Neural cell (in vitro differentiated cells): Measurements from ENCODE around the gene BST1. TPM values are rescaled to one million over a fixed set of nuclear protein-coding genes. Genes with fewer than 3 reads are reported as not detected.

ENCODE experiments used
- H2AFZ ChIP-seq: fragments of 200-600, 300-800 bp; sonication (generic), shearing (Covaris generic); 2 replicates; pipeline ENCODE4 v1.6.0; 2014; ENCODE audit warnings: low read depth, mild to moderate bottlenecking, antibody characterized with exemption, low read length, moderate library complexity
- H3F3A ChIP-seq: fragments of 200-600 bp; shearing (Covaris generic); 2 replicates; pipeline ENCODE4 v1.6.1; 2016; ENCODE audit warnings: mild to moderate bottlenecking, moderate library complexity, mixed read lengths, antibody characterized with exemption, low read length; ENCODE audit not compliant: insufficient read depth, poor library complexity, severe bottlenecking
- H3K27ac ChIP-seq: fragments of 200-600, 300-800 bp; sonication (generic), shearing (Covaris generic); 2 replicates; pipeline ENCODE4 v1.5.1; 2014; ENCODE audit warnings: mild to moderate bottlenecking, low read length, moderate library complexity
- H3K27me3 ChIP-seq: fragments of 300-800, 200-600 bp; sonication (generic), shearing (Covaris generic); 2 replicates; pipeline ENCODE4 v1.6.0; 2014; ENCODE audit warnings: mild to moderate bottlenecking, low read depth, low read length, moderate library complexity; ENCODE audit not compliant: insufficient read depth
- H3K36me3 ChIP-seq: fragments of 300-800, 200-600 bp; sonication (generic), shearing (Covaris generic); 2 replicates; pipeline ENCODE4 v1.5.1; 2014; ENCODE audit warnings: mild to moderate bottlenecking, antibody characterized with exemption, low read length, moderate library complexity; ENCODE audit not compliant: insufficient read depth
- H3K4me2 ChIP-seq: fragments of 300-800, 200-600 bp; sonication (generic), shearing (Covaris generic); 2 replicates; pipeline ENCODE4 v1.6.0; 2014; ENCODE audit warnings: mild to moderate bottlenecking, low read length
- H3K4me3 ChIP-seq: fragments of 300-800, 200-600 bp; sonication (generic), shearing (Covaris generic); 2 replicates; pipeline ENCODE4 v1.5.1; 2014; ENCODE audit warnings: mild to moderate bottlenecking, low read length, moderate library complexity
- H3K79me2 ChIP-seq: fragments of 200-600 bp; shearing (Covaris generic); replicated peaks from 2 replicates; pipeline ENCODE4 v1.6.0; 2014; ENCODE audit warnings: mild to moderate bottlenecking, low read length, moderate library complexity; ENCODE audit not compliant: insufficient read depth
- H3K9ac ChIP-seq: fragments of 300-800, 200-600 bp; sonication (generic), shearing (Covaris generic); 2 replicates; pipeline ENCODE4 v1.6.1; 2016; ENCODE audit warnings: mild to moderate bottlenecking, low read length, mixed read lengths
- H3K9me2 ChIP-seq: fragments of 200-600 bp; shearing (Covaris generic); 2 replicates; pipeline ENCODE4 v1.6.1; 2016; ENCODE audit warnings: mild to moderate bottlenecking, low read length, mixed read lengths; ENCODE audit not compliant: insufficient read depth
- H3K9me3 ChIP-seq: fragments of 200-600, 300-800 bp; sonication (generic), shearing (Covaris generic); 2 replicates; pipeline ENCODE4 v1.6.1; 2016; ENCODE audit warnings: mild to moderate bottlenecking, mixed run types, low read length, moderate library complexity, mixed read lengths
- H4K20me1 ChIP-seq: fragments of 200-600 bp; shearing (Covaris generic); 2 replicates; pipeline ENCODE4 v1.6.1; 2016; ENCODE audit warnings: mild to moderate bottlenecking, mixed run types; ENCODE audit not compliant: insufficient read depth
- CTCF ChIP-seq: fragments of 450-650 bp; IDR thresholded peaks from 2 replicates; pipeline ENCODE4 v1.5.1; 2014; ENCODE audit warnings: antibody characterized with exemption, mild to moderate bottlenecking, moderate library complexity; ENCODE audit not compliant: poor library complexity, severe bottlenecking
- EP300 ChIP-seq: fragments of 450-650 bp; conservative IDR thresholded peaks from 2 replicates; pipeline ENCODE4 v1.6.1; 2014; ENCODE audit warnings: antibody characterized with exemption, mild to moderate bottlenecking, moderate library complexity; ENCODE audit not compliant: poor library complexity, severe bottlenecking
- EZH2 ChIP-seq: fragments of 200-600, 300-800 bp; shearing (Covaris generic), sonication (generic); IDR thresholded peaks from 2 replicates; pipeline ENCODE4 v1.6.1; 2014; ENCODE audit warnings: antibody characterized with exemption, low read length, borderline replicate concordance, mild to moderate bottlenecking; ENCODE audit not compliant: insufficient read depth, poor library complexity, severe bottlenecking
- MXI1 ChIP-seq: fragments of 450-650 bp; conservative IDR thresholded peaks from 2 replicates; pipeline ENCODE4 v1.6.1; 2014; ENCODE audit warnings: antibody characterized with exemption, mild to moderate bottlenecking; ENCODE audit not compliant: poor library complexity, severe bottlenecking
- POLR2AphosphoS5 ChIP-seq: IDR thresholded peaks from 2 replicates; pipeline ENCODE4 v1.6.1; 2012
- RAD21 ChIP-seq: fragments of 450-650 bp; conservative IDR thresholded peaks from 2 replicates; pipeline ENCODE4 v1.6.1; 2014; ENCODE audit warnings: antibody characterized with exemption, mild to moderate bottlenecking, moderate library complexity
- REST ChIP-seq: IDR thresholded peaks from 2 replicates; pipeline ENCODE4 v1.6.1; 2012; ENCODE audit warnings: borderline replicate concordance
- SMC3 ChIP-seq: fragments of 450-650 bp; conservative IDR thresholded peaks from 2 replicates; pipeline ENCODE4 v1.6.1; 2014; ENCODE audit warnings: antibody characterized with exemption, mild to moderate bottlenecking, moderate library complexity; ENCODE audit not compliant: poor library complexity
- TAF1 ChIP-seq: IDR thresholded peaks from 2 replicates; pipeline ENCODE4 v1.6.1; 2012; ENCODE audit warnings: low read depth
- polyA plus RNA-seq: library from polyadenylated mRNA; depleted of rRNA; stranded (reverse); fragments of >200 nt; gene quantifications from 2 replicates; pipeline ENCODE4 v1.2.3, GENCODE V29; 2014

The BST1 gene
- polyA plus RNA-seq, 1 donor from 2014 or later, result 1.6 TPM

GRCh38 chr4:15738877-15739276, 36.0 kb downstream of the BST1 start:
- Histone ChIP-seq H3K9ac (no peak overlapping the region), H3K79me2 (no peaks in the 10 kb centered on the region), H3K4me3 (no peak overlapping the region), H3K4me2 (no peak overlapping the region), H3K9me3 (no peaks in the 10 kb centered on the region), H2AFZ (no peak overlapping the region), H3K36me3 (no peaks in the 10 kb centered on the region), H3K9me2 (no peaks in the 10 kb centered on the region), H4K20me1 (no peaks in the 10 kb centered on the region), H3F3A (no peaks in the 10 kb centered on the region), H3K27me3 (no peaks in the 10 kb centered on the region), H3K27ac (no peak overlapping the region)
- TF ChIP-seq RAD21, result no peak
- TF ChIP-seq SMC3, result no peak
- TF ChIP-seq MXI1, result no peak
- TF ChIP-seq REST, result no peak
- TF ChIP-seq CTCF, result no peak
- TF ChIP-seq POLR2AphosphoS5, result no peak
- TF ChIP-seq TAF1, result no peak
- TF ChIP-seq EZH2, result no peak
- TF ChIP-seq EP300, result no peak

GRCh38 chr4:15740764-15741404, 38.0 kb downstream of the BST1 start:
- no peak overlapping the region for H3K27ac ChIP-seq
- no peaks in the 10 kb centered on the region for H3F3A ChIP-seq
- no peaks in the 10 kb centered on the region for H3K36me3 ChIP-seq
- H3K9ac ChIP-seq, result no peak overlapping the region
- no peak overlapping the region for H3K4me2 ChIP-seq
- H3K79me2 ChIP-seq, result no peaks in the 10 kb centered on the region
- no peaks in the 10 kb centered on the region for H3K9me2 ChIP-seq
- H3K9me3 ChIP-seq, result no peaks in the 10 kb centered on the region
- H3K27me3 ChIP-seq, result no peaks in the 10 kb centered on the region
- no peak for TF ChIP-seq SMC3
- TF ChIP-seq POLR2AphosphoS5, result no peak
- no peak for TF ChIP-seq EZH2
- no peak for TF ChIP-seq RAD21
- TF ChIP-seq REST, result no peak
- no peak for TF ChIP-seq EP300
- no peak for TF ChIP-seq MXI1
- no peak for TF ChIP-seq CTCF
- TF ChIP-seq TAF1, result no peak
- H4K20me1 ChIP-seq, result no peaks in the 10 kb centered on the region
- no peak overlapping the region for H2AFZ ChIP-seq
- H3K4me3 ChIP-seq, result no peak overlapping the region
